A673 (cell line): ENCODE measurements around the gene NPHP4. TPM values are rescaled to one million over a fixed set of nuclear protein-coding genes. Genes with fewer than 3 reads are reported as not detected.

ENCODE experiments used
- BruUV-seq: library from RNA; stranded (reverse); fragments of 400-500 nt; replicated peaks from 2 replicates; lab custom pipeline; 2021; lab: Mats Ljungman, UMichigan
- CTCF ChIA-PET: fragments of 300-600 bp; sonication (Branson Sonifier 250); formaldehyde crosslinking; loops from one replicate; lab custom pipeline; 2022; ENCODE audit warnings: antibody characterized with exemption; lab: Charles Lee
- POLR2A ChIA-PET: fragments of 300-600 bp; sonication (Branson Sonifier 250); formaldehyde crosslinking; loops from one replicate; lab custom pipeline; 2022; ENCODE audit warnings: antibody characterized with exemption; ENCODE audit not compliant: low non-redundant PET; lab: Charles Lee
- DNase-seq: peaks from one replicate; pipeline ENCODE4 v3.0.0-alpha.2; 2015; ENCODE audit warnings: low spot score
- H3K27ac ChIP-seq: fragments of 200-600 bp; sonication (generic); 2 replicates; pipeline ENCODE4 v1.5.1; 2016; ENCODE audit warnings: mixed run types, low read depth, mild to moderate bottlenecking, mixed read lengths, antibody characterized with exemption, low read length; ENCODE audit not compliant: poor library complexity, severe bottlenecking
- H3K27me3 ChIP-seq: fragments of 200-600 bp; sonication (generic); replicated peaks from 2 replicates; pipeline ENCODE4 v1.6.1; 2017; ENCODE audit warnings: mixed run types, low read depth, mild to moderate bottlenecking, mixed read lengths, antibody characterized with exemption, low read length; ENCODE audit not compliant: insufficient read depth, poor library complexity
- H3K36me3 ChIP-seq: fragments of 200-600 bp; sonication (generic); 2 replicates; pipeline ENCODE4 v1.6.1; 2016; ENCODE audit warnings: mixed run types, mild to moderate bottlenecking, mixed read lengths, antibody characterized with exemption, low read length; ENCODE audit not compliant: insufficient read depth, poor library complexity, severe bottlenecking
- H3K4me1 ChIP-seq: fragments of 200-600 bp; sonication (generic); 2 replicates; pipeline ENCODE4 v1.6.1; 2017; ENCODE audit warnings: mixed run types, mild to moderate bottlenecking, mixed read lengths, antibody characterized with exemption, low read length; ENCODE audit not compliant: insufficient read depth, poor library complexity, severe bottlenecking
- H3K4me3 ChIP-seq: fragments of 200-600 bp; sonication (generic); 2 replicates; pipeline ENCODE4 v1.5.1; 2016; ENCODE audit warnings: low read depth, mixed run types, mild to moderate bottlenecking, mixed read lengths, low read length; ENCODE audit not compliant: poor library complexity, severe bottlenecking
- H3K9me3 ChIP-seq: fragments of 200-600 bp; sonication (generic); 2 replicates; pipeline ENCODE4 v1.6.1; 2016; ENCODE audit warnings: mixed run types, low read depth, mild to moderate bottlenecking, mixed read lengths, antibody characterized with exemption, low read length; ENCODE audit not compliant: poor library complexity, severe bottlenecking
- EZH2 ChIP-seq: fragments of 200-600 bp; sonication (generic); IDR thresholded peaks from 2 replicates; pipeline ENCODE4 v1.6.1; 2017; ENCODE audit warnings: borderline replicate concordance, low read depth, mild to moderate bottlenecking, mixed read lengths, antibody characterized with exemption, low read length; ENCODE audit not compliant: poor library complexity, severe bottlenecking
- intact Hi-C: fragments of 100-400 bp; cut with micrococcal nuclease; formaldehyde crosslinking; loops from one replicate; pipeline ENCODE4 v1.10.0; 2022; ENCODE audit not compliant: unreplicated experiment
- total RNA-seq: library from RNA; stranded (reverse); gene quantifications from 2 replicates; pipeline ENCODE4 v1.2.3, GENCODE V29; 2021
- TF ChIP-seq, protein P1 (sequence below): fragments of 300-800, 200-600 bp; sonication (generic); conservative IDR thresholded peaks from 2 replicates; pipeline ENCODE4 v1.5.1; 2017; ENCODE audit warnings: low read depth, mild to moderate bottlenecking, antibody characterized with exemption, low read length, moderate library complexity, mixed read lengths

Gene NPHP4
- total RNA-seq, 1 experiment from 2014 or later, result 27.6 TPM

- ChIA-PET CTCF (no interaction called here), POLR2A (no interaction called here)
- intact Hi-C loops, result no loop called here
- Histone ChIP-seq H3K4me1 (no peaks in the 10 kb centered on the region), H3K27me3 (no peaks in the 10 kb centered on the region), H3K9me3 (no peaks in the 10 kb centered on the region), H3K4me3 (no peak overlapping the region), H3K36me3 (peaks cover 10% of the 10 kb centered on the region), H3K27ac (no peak overlapping the region)
- TF ChIP-seq EZH2, result no peak
- TF ChIP-seq, protein P1, sequence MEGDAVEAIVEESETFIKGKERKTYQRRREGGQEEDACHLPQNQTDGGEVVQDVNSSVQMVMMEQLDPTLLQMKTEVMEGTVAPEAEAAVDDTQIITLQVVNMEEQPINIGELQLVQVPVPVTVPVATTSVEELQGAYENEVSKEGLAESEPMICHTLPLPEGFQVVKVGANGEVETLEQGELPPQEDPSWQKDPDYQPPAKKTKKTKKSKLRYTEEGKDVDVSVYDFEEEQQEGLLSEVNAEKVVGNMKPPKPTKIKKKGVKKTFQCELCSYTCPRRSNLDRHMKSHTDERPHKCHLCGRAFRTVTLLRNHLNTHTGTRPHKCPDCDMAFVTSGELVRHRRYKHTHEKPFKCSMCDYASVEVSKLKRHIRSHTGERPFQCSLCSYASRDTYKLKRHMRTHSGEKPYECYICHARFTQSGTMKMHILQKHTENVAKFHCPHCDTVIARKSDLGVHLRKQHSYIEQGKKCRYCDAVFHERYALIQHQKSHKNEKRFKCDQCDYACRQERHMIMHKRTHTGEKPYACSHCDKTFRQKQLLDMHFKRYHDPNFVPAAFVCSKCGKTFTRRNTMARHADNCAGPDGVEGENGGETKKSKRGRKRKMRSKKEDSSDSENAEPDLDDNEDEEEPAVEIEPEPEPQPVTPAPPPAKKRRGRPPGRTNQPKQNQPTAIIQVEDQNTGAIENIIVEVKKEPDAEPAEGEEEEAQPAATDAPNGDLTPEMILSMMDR, result no peak
- DNase-seq, result no peak
- no TSS peak for BruUV-seq
Measured at GRCh38 chr1:5943343-5944124, 48.7 kb downstream of the NPHP4 start.

- BruUV-seq, result no TSS peak
- no peak for TF ChIP-seq EZH2
- TF ChIP-seq, protein P1, result no peak
Measured at GRCh38 chr1:5941671-5942070, 50.6 kb downstream of the NPHP4 start.

DNA sequence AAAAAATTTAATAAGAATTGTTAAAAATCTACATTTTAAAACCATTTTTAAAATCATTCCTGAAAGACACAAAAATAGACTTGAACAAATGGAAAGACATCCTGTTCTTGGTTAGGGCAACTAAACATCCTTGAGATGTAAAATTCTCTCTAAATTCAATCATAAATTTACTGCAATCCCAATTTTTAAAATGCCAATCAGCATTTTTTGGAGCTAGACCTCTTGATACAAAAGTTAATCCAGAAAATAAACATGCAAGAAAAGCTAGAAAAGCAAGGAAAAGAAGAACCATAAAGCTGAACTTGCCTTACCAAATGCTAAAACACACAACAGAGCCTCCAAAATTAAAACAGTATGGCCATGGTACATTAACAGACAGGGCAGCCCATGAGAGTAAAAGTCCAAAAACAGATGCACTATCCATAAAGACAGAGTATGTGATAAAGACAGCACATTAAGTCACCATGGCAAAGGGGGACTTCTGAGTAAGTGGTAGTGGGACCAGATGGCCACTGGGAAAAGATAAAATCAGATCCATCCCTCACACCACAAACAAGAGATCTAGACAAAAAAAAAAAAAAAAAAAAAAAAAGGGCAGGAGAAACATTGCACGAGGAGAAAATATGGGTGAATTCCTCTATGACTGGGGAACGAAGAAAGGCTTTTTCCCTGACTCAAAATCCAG, 51.4 kb downstream of the NPHP4 start:
- H3K4me1 ChIP-seq, result no peaks in the 10 kb centered on the region
- no peak for DNase-seq
- no peak overlapping the region for H3K4me3 ChIP-seq
- BruUV-seq, result no TSS peak
- no peaks in the 10 kb centered on the region for H3K27me3 ChIP-seq
- intact Hi-C loops, result no loop called here
- peaks cover under 1% of the 10 kb centered on the region for H3K36me3 ChIP-seq
- no peaks in the 10 kb centered on the region for H3K9me3 ChIP-seq
- ChIA-PET POLR2A (no interaction called here), CTCF (no interaction called here)
- TF ChIP-seq EZH2, result no peak
- no peak overlapping the region for H3K27ac ChIP-seq

More at GRCh38 chr1:5941671-5942070, 50.6 kb downstream of the NPHP4 start:
- Histone ChIP-seq H3K4me1 (no peaks in the 10 kb centered on the region), H3K27me3 (no peaks in the 10 kb centered on the region), H3K4me3 (no peak overlapping the region), H3K27ac (no peak overlapping the region), H3K36me3 (peaks cover 8% of the 10 kb centered on the region), H3K9me3 (no peaks in the 10 kb centered on the region)
- intact Hi-C loops, result no loop called here
- no peak for DNase-seq
- CTCF ChIA-PET, result no interaction called here
- POLR2A ChIA-PET, result no interaction called here
